SK-N-SH treated with all-trans-retinoic acid at 6 μM for 48 hours (cell line): ENCODE results near the gene OLFML2A.

ENCODE experiments used
- CREB5 ChIP-seq: fragments of 250-450 bp; sonication (Bioruptor Pico); IDR thresholded peaks from 2 replicates; pipeline ENCODE4 v1.5.1; 2020; ENCODE audit warnings: low read depth, mild to moderate bottlenecking, moderate library complexity
- CSRNP3 ChIP-seq: fragments of 250-450 bp; sonication (Bioruptor Pico); IDR thresholded peaks from 2 replicates; pipeline ENCODE4 v1.5.1; 2021; ENCODE audit warnings: mild to moderate bottlenecking, moderate library complexity
- GLIS3 ChIP-seq: fragments of 250-450 bp; sonication (Bioruptor Pico); IDR thresholded peaks from 2 replicates; pipeline ENCODE4 v1.5.0; 2020; ENCODE audit warnings: mild to moderate bottlenecking, moderate library complexity
- ISL1 ChIP-seq: fragments of 250-450 bp; sonication (Bioruptor Pico); IDR thresholded peaks from 2 replicates; pipeline ENCODE4 v2.1.2; 2022; ENCODE audit warnings: mild to moderate bottlenecking, moderate library complexity
- RARB ChIP-seq: fragments of 250-450 bp; sonication (Bioruptor Pico); IDR thresholded peaks from 2 replicates; pipeline ENCODE4 v1.8.0; 2021; ENCODE audit warnings: mild to moderate bottlenecking, moderate library complexity
- ZC3H10 ChIP-seq: fragments of 250-450 bp; sonication (Bioruptor Pico); IDR thresholded peaks from 2 replicates; pipeline ENCODE4 v1.5.1; 2021; ENCODE audit warnings: mild to moderate bottlenecking, moderate library complexity
- ZFP3 ChIP-seq: fragments of 250-450 bp; sonication (Bioruptor Pico); IDR thresholded peaks from 2 replicates; pipeline ENCODE4 v1.5.0; 2020; ENCODE audit warnings: mild to moderate bottlenecking, moderate library complexity
- ZFP30 ChIP-seq: fragments of 450-650 bp; formaldehyde crosslinking; IDR thresholded peaks from 2 replicates; pipeline ENCODE4 v1.5.0; 2022; ENCODE audit warnings: mild to moderate bottlenecking, moderate library complexity
- TF ChIP-seq, protein P1 (sequence below): fragments of 250-450 bp; sonication (Bioruptor Pico); IDR thresholded peaks from 2 replicates; pipeline ENCODE4 v1.8.0; 2020; ENCODE audit warnings: mild to moderate bottlenecking, moderate library complexity, borderline replicate concordance

DNA sequence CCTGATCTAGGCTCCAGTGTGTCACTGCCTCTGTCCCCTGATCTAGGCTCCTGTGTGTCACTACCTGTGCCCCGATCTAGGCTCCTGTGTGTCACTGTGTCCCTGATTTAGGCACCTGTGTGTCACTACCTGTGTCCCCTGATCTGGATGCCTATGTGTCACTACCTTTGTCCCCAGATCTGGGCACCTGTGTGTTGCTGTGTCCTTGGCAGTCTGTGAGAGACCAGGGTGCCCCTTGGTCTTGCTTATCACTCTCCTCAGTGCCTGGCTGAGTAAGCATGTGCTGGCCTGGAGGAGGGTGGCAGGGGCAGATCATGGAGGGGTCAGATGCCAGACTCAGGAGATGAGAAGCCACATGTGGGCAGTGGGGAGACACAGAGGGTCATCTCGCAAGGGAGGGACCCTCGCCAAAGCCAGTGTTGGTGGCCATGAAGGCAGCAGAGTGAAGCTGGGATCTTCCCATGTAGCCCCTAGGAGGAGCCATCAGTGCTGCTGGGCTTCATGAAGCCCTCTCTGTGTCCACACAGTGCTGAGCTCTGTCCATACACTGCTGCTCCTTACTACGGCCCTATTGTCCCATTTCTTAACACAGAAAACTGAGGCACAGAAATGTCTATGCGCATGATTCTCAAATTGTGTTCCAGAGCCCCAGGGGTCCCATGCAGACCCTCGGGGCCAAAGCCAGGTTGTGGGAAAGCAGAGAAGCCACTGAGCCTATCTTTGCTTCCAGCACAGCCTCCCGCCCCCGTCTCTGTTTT is 15.5 kb downstream of the OLFML2A start:
- no peak for TF ChIP-seq ISL1 (CRISPR knock-in tag)
- peak; percentile 50; the same call in 1 of the 2 replicates for TF ChIP-seq ZFP3 (CRISPR knock-in tag)
- no peak for TF ChIP-seq GLIS3 (CRISPR knock-in tag)
- TF ChIP-seq RARB (CRISPR knock-in tag): no peak
- TF ChIP-seq ZFP30 (CRISPR knock-in tag): no peak
- TF ChIP-seq, protein P1, sequence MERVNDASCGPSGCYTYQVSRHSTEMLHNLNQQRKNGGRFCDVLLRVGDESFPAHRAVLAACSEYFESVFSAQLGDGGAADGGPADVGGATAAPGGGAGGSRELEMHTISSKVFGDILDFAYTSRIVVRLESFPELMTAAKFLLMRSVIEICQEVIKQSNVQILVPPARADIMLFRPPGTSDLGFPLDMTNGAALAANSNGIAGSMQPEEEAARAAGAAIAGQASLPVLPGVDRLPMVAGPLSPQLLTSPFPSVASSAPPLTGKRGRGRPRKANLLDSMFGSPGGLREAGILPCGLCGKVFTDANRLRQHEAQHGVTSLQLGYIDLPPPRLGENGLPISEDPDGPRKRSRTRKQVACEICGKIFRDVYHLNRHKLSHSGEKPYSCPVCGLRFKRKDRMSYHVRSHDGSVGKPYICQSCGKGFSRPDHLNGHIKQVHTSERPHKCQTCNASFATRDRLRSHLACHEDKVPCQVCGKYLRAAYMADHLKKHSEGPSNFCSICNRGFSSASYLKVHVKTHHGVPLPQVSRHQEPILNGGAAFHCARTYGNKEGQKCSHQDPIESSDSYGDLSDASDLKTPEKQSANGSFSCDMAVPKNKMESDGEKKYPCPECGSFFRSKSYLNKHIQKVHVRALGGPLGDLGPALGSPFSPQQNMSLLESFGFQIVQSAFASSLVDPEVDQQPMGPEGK (CRISPR knock-in tag): no peak
- no peak for TF ChIP-seq CREB5
- no peak for TF ChIP-seq CSRNP3 (CRISPR knock-in tag)
- no peak for TF ChIP-seq ZC3H10
